ENCODE measurements around the gene RASAL1. TPM values are rescaled to one million over a fixed set of nuclear protein-coding genes. Genes with fewer than 3 reads are reported as not detected.

The RASAL1 gene
- total and polyA plus RNA-seq, 9 donors = 0.05 to 5.1 (median 1.1) TPM; not detected in 2

DNA sequence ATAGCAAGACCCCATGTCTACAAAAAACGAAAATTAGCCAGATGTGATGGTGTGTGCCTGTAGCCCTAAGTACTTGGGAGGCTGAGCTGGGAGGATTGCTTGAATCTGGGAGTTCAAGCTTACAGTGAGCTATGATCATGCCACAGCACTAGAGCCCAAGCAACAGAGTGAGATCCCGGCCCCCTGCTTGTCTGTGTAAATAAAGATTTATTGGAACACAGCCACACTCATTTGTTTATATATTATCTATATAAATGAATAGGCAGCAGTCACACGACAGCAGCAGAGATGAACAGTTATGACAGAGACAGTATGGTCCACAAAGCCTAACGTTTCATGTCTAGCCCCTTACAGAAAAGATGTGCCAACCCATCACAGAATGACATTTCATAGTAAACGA is 34.9 kb upstream of the RASAL1 start:
- H3K27me3 ChIP-seq = no peaks in the 10 kb centered on the region
- TF ChIP-seq, protein P1, sequence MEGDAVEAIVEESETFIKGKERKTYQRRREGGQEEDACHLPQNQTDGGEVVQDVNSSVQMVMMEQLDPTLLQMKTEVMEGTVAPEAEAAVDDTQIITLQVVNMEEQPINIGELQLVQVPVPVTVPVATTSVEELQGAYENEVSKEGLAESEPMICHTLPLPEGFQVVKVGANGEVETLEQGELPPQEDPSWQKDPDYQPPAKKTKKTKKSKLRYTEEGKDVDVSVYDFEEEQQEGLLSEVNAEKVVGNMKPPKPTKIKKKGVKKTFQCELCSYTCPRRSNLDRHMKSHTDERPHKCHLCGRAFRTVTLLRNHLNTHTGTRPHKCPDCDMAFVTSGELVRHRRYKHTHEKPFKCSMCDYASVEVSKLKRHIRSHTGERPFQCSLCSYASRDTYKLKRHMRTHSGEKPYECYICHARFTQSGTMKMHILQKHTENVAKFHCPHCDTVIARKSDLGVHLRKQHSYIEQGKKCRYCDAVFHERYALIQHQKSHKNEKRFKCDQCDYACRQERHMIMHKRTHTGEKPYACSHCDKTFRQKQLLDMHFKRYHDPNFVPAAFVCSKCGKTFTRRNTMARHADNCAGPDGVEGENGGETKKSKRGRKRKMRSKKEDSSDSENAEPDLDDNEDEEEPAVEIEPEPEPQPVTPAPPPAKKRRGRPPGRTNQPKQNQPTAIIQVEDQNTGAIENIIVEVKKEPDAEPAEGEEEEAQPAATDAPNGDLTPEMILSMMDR (IDR thresholded peaks at IDR 0.05) = no peak
- TF ChIP-seq POLR2A (IDR thresholded peaks at IDR 0.05) (no peak), EP300 (IDR thresholded peaks at IDR 0.05) (no peak)
- no peaks in the 10 kb centered on the region for H3K9me3 ChIP-seq
- intact Hi-C loops (cut with DNase I) = loop anchor here in 2 of 4 donors (5.0 to 10.0 kb wide), 2 partner anchors 118 to 264 kb away; no protein-coding TSS in a partner anchor
- H3K27ac ChIP-seq = no peak overlapping the region
- no peak for DNase-seq
- no peaks in the 10 kb centered on the region for H3K36me3 ChIP-seq
- H3K4me1 ChIP-seq (ENCODE audit: insufficient read depth) = peaks cover 4% of the 10 kb centered on the region
- H3K4me3 ChIP-seq = no peak overlapping the region
- 93 to 96% (median 95%) methylated on average over 5 of the region's 5 CpGs for WGBS, 3 donors

DNA sequence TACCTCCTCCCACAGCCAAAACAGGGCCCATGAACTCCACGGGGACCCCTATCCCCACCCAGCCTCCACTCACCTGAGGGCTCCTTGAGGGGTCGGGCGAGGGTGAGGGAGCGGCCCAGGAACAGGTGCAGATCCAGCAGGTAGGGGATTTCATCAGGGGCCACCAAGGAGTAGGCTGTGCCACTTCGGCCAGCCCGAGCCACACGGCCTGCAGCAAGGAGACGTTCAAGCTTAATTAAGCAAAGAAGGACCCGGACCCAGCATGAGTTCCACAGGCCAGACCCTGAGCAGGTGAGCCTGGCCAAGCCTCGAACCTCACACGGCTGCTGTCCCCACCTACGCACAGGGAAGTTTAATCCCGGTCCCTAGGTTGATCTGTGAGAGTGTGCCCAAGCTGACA is 34.1 kb upstream of the RASAL1 start:
- H3K4me3 ChIP-seq = no peak overlapping the region
- H3K27ac ChIP-seq = no peak overlapping the region
- no peaks in the 10 kb centered on the region for H3K36me3 ChIP-seq
- H3K9me3 ChIP-seq = no peaks in the 10 kb centered on the region
- WGBS, 3 donors = 93 to 94% (median 94%) methylated on average over 12 to 13 of the region's 13 CpGs
- DNase-seq = no peak
- TF ChIP-seq EP300 (IDR thresholded peaks at IDR 0.05) (no peak), POLR2A (IDR thresholded peaks at IDR 0.05) (no peak)
- TF ChIP-seq, protein P1 (IDR thresholded peaks at IDR 0.05) = no peak
- no peaks in the 10 kb centered on the region for H3K27me3 ChIP-seq
- peaks cover 4% of the 10 kb centered on the region for H3K4me1 ChIP-seq (ENCODE audit: insufficient read depth)
- intact Hi-C loops (cut with DNase I) = loop anchor here in 3 of 4 donors (5.0 to 10.0 kb wide), 3 partner anchors 117 to 265 kb away; no protein-coding TSS in a partner anchor

DNA sequence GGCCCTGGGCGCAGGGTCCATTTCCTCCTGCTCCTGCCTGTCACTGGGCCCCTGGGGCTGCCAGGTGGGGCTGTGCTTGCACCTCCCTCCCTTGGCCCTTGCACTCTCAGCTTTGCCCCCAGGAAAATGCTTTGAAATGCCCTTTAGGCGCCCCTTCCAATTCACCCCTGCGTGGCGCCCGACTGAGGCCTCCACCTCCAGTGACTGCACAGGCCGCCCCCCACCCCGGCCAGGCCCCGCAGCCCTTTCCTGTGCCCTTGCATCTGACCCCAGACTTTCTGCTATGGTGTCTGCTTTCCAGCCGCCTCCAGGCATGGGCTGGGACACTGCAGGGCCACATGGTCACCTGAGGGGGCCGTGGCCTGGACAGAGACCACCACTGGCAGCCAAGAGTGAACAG is 32.3 kb upstream of the RASAL1 start:
- Histone ChIP-seq H3K27ac (no peak overlapping the region), H3K4me3 (no peak overlapping the region), H3K4me1 (ENCODE audit: insufficient read depth) (no peaks in the 10 kb centered on the region), H3K36me3 (no peaks in the 10 kb centered on the region), H3K27me3 (no peaks in the 10 kb centered on the region), H3K9me3 (no peaks in the 10 kb centered on the region)
- no peak for DNase-seq
- intact Hi-C loops (cut with DNase I) = loop anchor here in 2 of 4 donors (5.0 to 10.0 kb wide), 2 partner anchors 116 to 123 kb away; no protein-coding TSS in a partner anchor
- WGBS, 3 donors = 89 to 94% (median 93%) methylated on average over 10 of the region's 10 CpGs
- TF ChIP-seq POLR2A (IDR thresholded peaks at IDR 0.05) (no peak), EP300 (IDR thresholded peaks at IDR 0.05) (no peak)
- TF ChIP-seq, protein P1 (IDR thresholded peaks at IDR 0.05) = no peak

DNA sequence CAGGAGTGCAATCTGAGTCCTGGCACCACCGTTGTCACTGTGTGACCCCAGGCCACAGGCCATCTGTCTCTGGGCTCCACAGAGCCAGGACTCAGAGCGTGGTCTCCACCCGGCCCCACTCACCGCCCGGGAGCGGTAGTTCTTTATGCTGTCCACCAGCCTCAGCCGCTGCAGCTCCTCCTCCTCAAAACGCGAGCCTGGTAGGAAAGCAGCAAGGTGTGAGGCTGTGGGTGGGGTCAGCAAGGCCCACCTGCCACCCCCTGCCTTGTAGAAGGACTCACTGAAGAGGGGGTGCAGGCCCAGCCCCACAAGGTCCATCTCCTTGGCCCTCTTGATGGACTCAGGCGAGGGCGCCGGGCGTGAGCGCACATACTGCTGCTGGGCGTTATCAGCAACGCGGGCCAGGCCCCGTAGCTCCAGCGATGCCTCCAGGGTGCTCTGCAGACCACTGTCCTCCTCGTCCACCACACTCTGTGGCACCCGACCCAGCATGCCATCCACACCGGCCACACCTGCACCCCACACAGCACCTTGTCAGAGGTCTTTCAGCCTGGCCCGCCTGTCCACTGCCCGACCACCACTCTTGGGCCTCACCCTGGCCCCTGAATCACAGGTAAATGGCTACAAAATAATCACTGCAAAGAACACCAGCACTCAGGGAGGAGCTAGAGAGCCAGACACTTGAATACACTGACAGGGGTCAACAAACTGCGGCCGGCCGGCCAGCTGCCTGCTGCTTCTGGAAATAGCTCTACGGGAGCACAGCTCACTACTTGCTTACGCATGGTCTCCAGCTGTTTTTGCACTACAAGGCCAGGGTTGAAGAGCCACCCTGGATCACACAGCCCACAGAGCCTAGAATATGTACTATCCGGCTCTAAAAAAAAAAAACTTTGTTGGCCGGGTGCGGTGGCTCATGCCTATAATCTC is 30.2 kb upstream of the RASAL1 start:
- Histone ChIP-seq H3K4me3 (no peak overlapping the region), H3K4me1 (ENCODE audit: insufficient read depth) (no peaks in the 10 kb centered on the region), H3K9me3 (no peaks in the 10 kb centered on the region), H3K27me3 (no peaks in the 10 kb centered on the region), H3K36me3 (no peaks in the 10 kb centered on the region), H3K27ac (no peak overlapping the region)
- WGBS, 3 donors = 77 to 85% (median 83%) methylated on average over 32 of the region's 32 CpGs
- no peak for DNase-seq
- intact Hi-C loops (cut with DNase I) = loop anchor here in 2 of 4 donors (5.0 to 10.0 kb wide), 2 partner anchors 113 to 121 kb away; no protein-coding TSS in a partner anchor
- TF ChIP-seq, protein P1 (IDR thresholded peaks at IDR 0.05) = no peak
- TF ChIP-seq EP300 (IDR thresholded peaks at IDR 0.05) = no peak
- TF ChIP-seq POLR2A (IDR thresholded peaks at IDR 0.05) = no peak
